ENCODE data around the gene ATXN1. TPM values are rescaled to one million over a fixed set of nuclear protein-coding genes. Genes with fewer than 3 reads are reported as not detected.

The ATXN1 gene
- total and polyA plus RNA-seq, 2 of the 13 experiments (the other 11 are each of a cell fraction or from before 2014, with no cell fraction given): 20.7 to 39.5 TPM

GRCh38 chr6:16681260-16681873 is 79.9 kb downstream of the ATXN1 start (continued):
- TF ChIP-seq HMGXB3 (CRISPR knock-in tag; IDR thresholded peaks at IDR 0.05; ENCODE audit: borderline replicate concordance) (peak; percentile 65; the same call in 1 of the 2 replicates), DNMT3B (CRISPR knock-in tag; conservative IDR thresholded peaks at IDR 0.05) (0 out of 2 replicates have a peak, but pooled peaks have one; percentile 59), ZNF276 (CRISPR knock-in tag; IDR thresholded peaks at IDR 0.05; ENCODE audit: low read depth) (no peak), TGIF2 (CRISPR knock-in tag; IDR thresholded peaks at IDR 0.05) (no peak), ETS1 (CRISPR knock-in tag; IDR thresholded peaks at IDR 0.05) (no peak), ZNF292 (CRISPR knock-in tag; IDR thresholded peaks at IDR 0.05; ENCODE audit: borderline replicate concordance, low read depth) (peak; percentile 59; the same call in 1 of the 2 replicates), ZBTB49 (CRISPR knock-in tag; IDR thresholded peaks at IDR 0.05; ENCODE audit: borderline replicate concordance) (no peak), TCF12 (IDR thresholded peaks at IDR 0.05) (no peak), TCF12 (CRISPR knock-in tag; IDR thresholded peaks at IDR 0.05) (no peak), THYN1 (CRISPR knock-in tag; IDR thresholded peaks at IDR 0.05; ENCODE audit: borderline replicate concordance, low read depth) (no peak), SP4 (CRISPR knock-in tag; IDR thresholded peaks at IDR 0.05) (no peak), ZSCAN21 (CRISPR knock-in tag; IDR thresholded peaks at IDR 0.05; ENCODE audit: borderline replicate concordance) (no peak), ZXDC (CRISPR knock-in tag; IDR thresholded peaks at IDR 0.05) (no peak)
